MM.1S (cell line): ENCODE measurements around the gene TNFRSF6B.

Experiments used
- CTCF ChIP-seq: fragments of 300-600 bp; sonication (generic); IDR thresholded peaks from 2 replicates; pipeline ENCODE4 v1.5.1; 2016; ENCODE audit warnings: antibody characterized with exemption, low read length, mixed read lengths
- EZH2 ChIP-seq: fragments of 300-600 bp; sonication (generic); optimal IDR thresholded peaks from 2 replicates; pipeline ENCODE3; 2017; ENCODE audit warnings: low read depth, mild to moderate bottlenecking, antibody characterized with exemption, low read length, mixed read lengths

- no peak for TF ChIP-seq CTCF
- no peak for TF ChIP-seq EZH2
These were observed 41.2 kb downstream of the TNFRSF6B start for GRCh38 chr20:63737695-63737944.
